Measurements from ENCODE around the gene SMG6. TPM values are rescaled to one million over a fixed set of nuclear protein-coding genes. Genes with fewer than 3 reads are reported as not detected.

The SMG6 gene
- total and polyA plus RNA-seq, 2 of the 8 experiments (the other 6 are each of a cell fraction or from before 2014, with no cell fraction given): 18.5 to 25.2 TPM

DNA sequence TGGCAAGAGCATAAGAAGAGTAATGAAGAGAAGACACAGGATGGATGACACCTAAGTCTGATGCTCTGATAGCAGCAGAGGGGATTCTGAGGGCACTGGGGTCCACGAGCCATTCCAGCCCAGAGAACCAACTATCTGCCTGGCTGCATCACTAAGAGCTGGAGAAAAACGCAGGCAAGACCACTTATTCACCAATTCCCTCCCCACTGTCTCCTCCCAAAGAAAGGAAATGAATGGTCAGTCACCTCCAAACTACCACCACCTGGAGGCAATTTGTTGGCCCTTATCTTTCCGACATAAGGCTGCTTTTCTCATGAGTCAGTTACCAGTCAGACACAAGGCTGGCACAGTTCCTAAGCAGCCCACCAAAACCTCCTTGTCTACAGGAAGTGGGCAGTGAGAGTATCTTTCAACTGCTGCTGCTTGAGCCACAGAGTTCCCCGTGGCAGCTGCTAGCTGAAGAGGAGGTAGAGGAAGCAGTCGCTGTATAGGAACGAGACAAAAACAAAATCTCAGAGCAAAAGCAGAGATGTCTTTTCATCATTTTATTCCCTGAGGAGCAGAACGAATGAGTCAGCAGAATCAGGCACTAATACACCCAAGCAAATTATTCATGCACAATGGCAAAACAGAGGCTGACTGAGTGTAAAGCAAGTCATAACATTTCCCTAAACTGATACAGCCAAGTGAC, 111.1 kb downstream of the SMG6 start:
- H3K9ac ChIP-seq (replicated peaks in 1 of 4; ENCODE audit: extremely low read depth in 1 of 4, low read depth in 3 of 4, low read length in 3 of 4): no peak overlapping the region
- H2AFZ ChIP-seq (ENCODE audit: low read length): no peak overlapping the region
- H2AK5ac ChIP-seq (ENCODE audit: low read depth, low read length): no peak overlapping the region
- no peak overlapping the region for H3K56ac ChIP-seq (replicated peaks; ENCODE audit: insufficient read length, low read depth, low read length)
- H2BK12ac ChIP-seq (ENCODE audit: low read depth, low read length): peak overlapping the region; percentile 69; the same call in 1 of the 2 replicates
- no peak overlapping the region for H4K8ac ChIP-seq (ENCODE audit: extremely low read depth, insufficient read depth, low read length)
- WGBS, 2 experiments (ENCODE audit: extremely low coverage in 1 of 2, insufficient coverage in 1 of 2, insufficient read length in 1 of 2, insufficient replicate concordance in 2 of 2, low coverage in 1 of 2, low lambda C conversion rate in 2 of 2, missing lambda C conversion rate in 1 of 2): 78% methylated on average over 7 of the region's 7 CpGs; no CpG with 5 or more reads in 1 of the 2 experiments
- ChIA-PET CTCF (ENCODE audit: partially characterized antibody) (interaction anchor here (0.6 to 1.6 kb wide), 2 partner anchors 10 to 11 kb away, joined by 3 to 4 read pairs; no protein-coding TSS in a partner anchor), POLR2A (ENCODE audit: partially characterized antibody) (interaction anchor here (1.3 kb wide), 1 partner anchor 16 kb away, joined by 3 read pairs; no protein-coding TSS in a partner anchor)
- DNase-seq (ENCODE audit: low read depth in 1 of 2, low spot score in 2 of 2): no peak
- FAIRE-seq: no peak
- no peaks in the 10 kb centered on the region for H3K79me1 ChIP-seq (ENCODE audit: low read depth, low read length)
- 0 out of 2 replicates have a peak overlapping the region, but pooled peaks have one; percentile 35 for H2BK20ac ChIP-seq (ENCODE audit: low read length)
- peaks cover 0 to 12% (median 7%) of the 10 kb centered on the region in 4 experiments; a peak in 5 of 7 replicates for H3K4me1 ChIP-seq (replicated peaks in 1 of 4; ENCODE audit: control insufficient read depth in 3 of 4, insufficient read depth in 4 of 4, low read length in 3 of 4)
- no peak overlapping the region for H2BK5ac ChIP-seq (ENCODE audit: low read depth, low read length)
- H3K23ac ChIP-seq (ENCODE audit: insufficient read length): no peak overlapping the region
- no peak overlapping the region; the same call in none of the 2 replicates for H2BK15ac ChIP-seq (ENCODE audit: low read length)
- H4K5ac ChIP-seq (ENCODE audit: insufficient read length, low read depth, low read length): no peak overlapping the region
- no peak overlapping the region for H3K4ac ChIP-seq (replicated peaks; ENCODE audit: insufficient read length, low read depth, low read length)
- H4K91ac ChIP-seq (replicated peaks; ENCODE audit: insufficient read length, low read length): no peak overlapping the region
- H3K4me3 ChIP-seq (ENCODE audit: extremely low read depth in 1 of 4, insufficient read depth in 2 of 4, low read depth in 3 of 4, low read length in 4 of 4): no peak overlapping the region
- TF ChIP-seq TBP (IDR thresholded peaks at IDR 0.05; ENCODE audit: low read depth, low read length) (no peak), MAFK (IDR thresholded peaks at IDR 0.05; ENCODE audit: low read depth, low read length) (0 out of 2 replicates have a peak, but pooled peaks have one; percentile 24)
- no peaks in the 10 kb centered on the region; a peak in 1 of 8 replicates for H3K36me3 ChIP-seq (ENCODE audit: control insufficient read depth in 2 of 4, insufficient read depth in 4 of 4, low read length in 3 of 4)
- no peak overlapping the region for H3K14ac ChIP-seq (ENCODE audit: insufficient read length)
- no peak overlapping the region for H3K4me2 ChIP-seq (ENCODE audit: insufficient read depth in 1 of 2, low read depth in 2 of 2, low read length in 2 of 2)
- no peak overlapping the region for H3K27ac ChIP-seq (ENCODE audit: low read depth, low read length)
- no peak overlapping the region for H2BK120ac ChIP-seq (replicated peaks; ENCODE audit: low read depth, low read length)
- H4K20me1 ChIP-seq (replicated peaks in 1 of 2; ENCODE audit: control insufficient read depth in 1 of 2, insufficient read depth in 2 of 2, low read length in 2 of 2): no peaks in the 10 kb centered on the region
- no peaks in the 10 kb centered on the region for H3K79me2 ChIP-seq (ENCODE audit: control insufficient read depth in 1 of 2, insufficient read depth in 2 of 2, low read length in 2 of 2)
- no peaks in the 10 kb centered on the region for H3K23me2 ChIP-seq (ENCODE audit: low read depth, low read length)
- no peaks in the 10 kb centered on the region for H3K27me3 ChIP-seq (replicated peaks in 1 of 4; ENCODE audit: control insufficient read depth in 3 of 4, extremely low read depth in 1 of 4, insufficient read depth in 3 of 4, low read length in 3 of 4)
- no peak overlapping the region for H3K18ac ChIP-seq (ENCODE audit: extremely low read depth, low read length)
- no peaks in the 10 kb centered on the region for H3K9me3 ChIP-seq (ENCODE audit: insufficient read depth in 2 of 2, low read depth in 1 of 2, low read length in 1 of 2)
